GM18868 (cell line): ENCODE data around the gene IKZF1.

Experiments
- ATAC-seq: cut with Tn5 transposase; IDR thresholded peaks from one replicate; pipeline ENCODE4 v1.9.1; 2021; ENCODE audit warnings: mild to moderate bottlenecking, moderate library complexity; ENCODE audit not compliant: unreplicated experiment

Gene IKZF1

GRCh38 chr7:50351267-50351666 is 46.8 kb downstream of the IKZF1 start:
- ATAC-seq, result no peak

- peak; percentile 76 for ATAC-seq
Observed at GRCh38 chr7:50352282-50352681, 47.8 kb downstream of the IKZF1 start.

- no peak for ATAC-seq
Observed at GRCh38 chr7:50352751-50353150, 48.2 kb downstream of the IKZF1 start.

- ATAC-seq, result no peak
Observed at GRCh38 chr7:50353201-50353600, 48.7 kb downstream of the IKZF1 start.

- no peak for ATAC-seq
Observed at GRCh38 chr7:50353894-50354595, 49.5 kb downstream of the IKZF1 start.

- ATAC-seq, result no peak
Observed at GRCh38 chr7:50355817-50356178, 51.3 kb downstream of the IKZF1 start.

GRCh38 chr7:50356212-50356944 is 51.9 kb downstream of the IKZF1 start:
- ATAC-seq, result no peak

- no peak for ATAC-seq
Observed at GRCh38 chr7:50356945-50357268, 52.4 kb downstream of the IKZF1 start.

GRCh38 chr7:50357426-50357825 is 52.9 kb downstream of the IKZF1 start:
- no peak for ATAC-seq

GRCh38 chr7:50358041-50358705 is 53.7 kb downstream of the IKZF1 start:
- ATAC-seq, result no peak

GRCh38 chr7:50358779-50359178 is 54.3 kb downstream of the IKZF1 start:
- ATAC-seq, result no peak

- no peak for ATAC-seq
Observed at GRCh38 chr7:50359258-50359994, 54.9 kb downstream of the IKZF1 start.

GRCh38 chr7:50359995-50360925 is 55.7 kb downstream of the IKZF1 start:
- no peak for ATAC-seq

GRCh38 chr7:50362142-50362541 is 57.6 kb downstream of the IKZF1 start:
- ATAC-seq, result no peak

- ATAC-seq, result no peak
Observed at GRCh38 chr7:50362712-50363282, 58.3 kb downstream of the IKZF1 start.

GRCh38 chr7:50363327-50364060 is 59.0 kb downstream of the IKZF1 start:
- ATAC-seq, result no peak

- ATAC-seq, result no peak
Observed at GRCh38 chr7:50364645-50365044, 60.1 kb downstream of the IKZF1 start.

- no peak for ATAC-seq
Observed at GRCh38 chr7:50366311-50366710, 61.8 kb downstream of the IKZF1 start.

- peak; percentile 37 for ATAC-seq
Observed at GRCh38 chr7:50367100-50367499, 62.6 kb downstream of the IKZF1 start.
